ENCODE results near the gene SNRNP35. TPM values are rescaled to one million over a fixed set of nuclear protein-coding genes. Genes with fewer than 3 reads are reported as not detected.

Gene SNRNP35
- total RNA-seq, 2 donors from 2014 or later: 17.4 to 23.2 TPM

GRCh38 chr12:123483602-123484248 is 25.8 kb downstream of the SNRNP35 start:
- no peaks in the 10 kb centered on the region for H3K36me3 ChIP-seq
- no peak for DNase-seq
- no peaks in the 10 kb centered on the region for H3K4me1 ChIP-seq
- intact Hi-C loops (cut with DNase I): no loop called here
- H3K4me3 ChIP-seq: no peak overlapping the region
- TF ChIP-seq, protein P1, sequence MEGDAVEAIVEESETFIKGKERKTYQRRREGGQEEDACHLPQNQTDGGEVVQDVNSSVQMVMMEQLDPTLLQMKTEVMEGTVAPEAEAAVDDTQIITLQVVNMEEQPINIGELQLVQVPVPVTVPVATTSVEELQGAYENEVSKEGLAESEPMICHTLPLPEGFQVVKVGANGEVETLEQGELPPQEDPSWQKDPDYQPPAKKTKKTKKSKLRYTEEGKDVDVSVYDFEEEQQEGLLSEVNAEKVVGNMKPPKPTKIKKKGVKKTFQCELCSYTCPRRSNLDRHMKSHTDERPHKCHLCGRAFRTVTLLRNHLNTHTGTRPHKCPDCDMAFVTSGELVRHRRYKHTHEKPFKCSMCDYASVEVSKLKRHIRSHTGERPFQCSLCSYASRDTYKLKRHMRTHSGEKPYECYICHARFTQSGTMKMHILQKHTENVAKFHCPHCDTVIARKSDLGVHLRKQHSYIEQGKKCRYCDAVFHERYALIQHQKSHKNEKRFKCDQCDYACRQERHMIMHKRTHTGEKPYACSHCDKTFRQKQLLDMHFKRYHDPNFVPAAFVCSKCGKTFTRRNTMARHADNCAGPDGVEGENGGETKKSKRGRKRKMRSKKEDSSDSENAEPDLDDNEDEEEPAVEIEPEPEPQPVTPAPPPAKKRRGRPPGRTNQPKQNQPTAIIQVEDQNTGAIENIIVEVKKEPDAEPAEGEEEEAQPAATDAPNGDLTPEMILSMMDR (IDR thresholded peaks at IDR 0.05): no peak
- H3K27ac ChIP-seq: no peak overlapping the region
- no peaks in the 10 kb centered on the region for H3K27me3 ChIP-seq
- H3K9me3 ChIP-seq: no peaks in the 10 kb centered on the region
- H3K9ac ChIP-seq (ENCODE audit: low read depth in 2 of 2, low read length in 2 of 2): no peak overlapping the region

- Histone ChIP-seq H3K27me3 (no peaks in the 10 kb centered on the region), H3K36me3 (no peaks in the 10 kb centered on the region), H3K9me3 (no peaks in the 10 kb centered on the region), H3K27ac (no peak overlapping the region), H3K4me1 (no peaks in the 10 kb centered on the region), H3K9ac (ENCODE audit: low read depth in 2 of 2, low read length in 2 of 2) (no peak overlapping the region), H3K4me3 (no peak overlapping the region)
- TF ChIP-seq, protein P1 (IDR thresholded peaks at IDR 0.05): no peak
- DNase-seq: no peak
- intact Hi-C loops (cut with DNase I): no loop called here
Measured at GRCh38 chr12:123485756-123486155, 27.8 kb downstream of the SNRNP35 start.

- H3K9me3 ChIP-seq: no peaks in the 10 kb centered on the region
- H3K9ac ChIP-seq (ENCODE audit: low read depth in 2 of 2, low read length in 2 of 2): no peak overlapping the region
- TF ChIP-seq, protein P1 (IDR thresholded peaks at IDR 0.05): no peak
- no peaks in the 10 kb centered on the region for H3K36me3 ChIP-seq
- H3K4me3 ChIP-seq: no peak overlapping the region
- intact Hi-C loops (cut with DNase I): no loop called here
- H3K4me1 ChIP-seq: no peaks in the 10 kb centered on the region
- H3K27me3 ChIP-seq: no peaks in the 10 kb centered on the region
- no peak overlapping the region for H3K27ac ChIP-seq
- DNase-seq: no peak
Measured at GRCh38 chr12:123487428-123487827, 29.5 kb downstream of the SNRNP35 start.

DNA sequence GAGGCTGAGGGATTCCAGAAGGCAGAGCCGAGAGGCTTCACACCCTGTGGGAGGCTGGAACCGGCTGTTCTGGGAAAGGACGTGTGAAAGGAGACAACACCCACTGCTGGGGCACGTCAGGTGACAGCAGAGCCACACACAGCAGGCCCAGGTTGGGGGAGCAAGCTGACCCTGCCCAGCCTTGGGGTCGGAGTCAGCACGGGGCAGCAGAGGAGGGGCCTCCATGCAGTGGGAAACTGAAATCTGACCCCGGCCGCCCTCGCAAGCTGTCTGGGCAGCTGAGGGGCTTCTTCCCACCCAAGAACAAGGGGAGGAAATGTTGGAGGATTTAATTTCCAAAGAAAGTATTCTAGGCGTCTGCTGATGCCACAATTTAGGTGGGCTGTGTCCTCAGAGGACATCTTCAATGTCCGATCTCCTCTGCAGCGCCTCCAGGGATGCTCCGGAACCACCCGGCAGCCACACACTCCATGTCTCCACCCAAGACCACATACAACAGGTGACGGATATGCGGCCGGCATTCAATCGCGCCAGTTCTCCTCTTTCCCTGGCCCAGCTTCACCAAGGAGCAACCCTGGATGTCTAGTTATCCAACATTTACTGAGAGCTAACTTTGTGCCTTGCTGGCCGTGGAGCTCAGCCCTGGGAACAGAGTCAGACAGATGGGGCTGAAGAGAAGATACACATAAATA is 30.7 kb downstream of the SNRNP35 start:
- H3K27ac ChIP-seq: no peak overlapping the region
- DNase-seq: no peak
- no peak overlapping the region for H3K4me3 ChIP-seq
- no peaks in the 10 kb centered on the region for H3K27me3 ChIP-seq
- intact Hi-C loops (cut with DNase I): no loop called here
- H3K9ac ChIP-seq (ENCODE audit: low read depth in 2 of 2, low read length in 2 of 2): no peak overlapping the region
- TF ChIP-seq, protein P1 (IDR thresholded peaks at IDR 0.05): no peak
- no peaks in the 10 kb centered on the region for H3K4me1 ChIP-seq
- no peaks in the 10 kb centered on the region for H3K36me3 ChIP-seq
- H3K9me3 ChIP-seq: no peaks in the 10 kb centered on the region

DNA sequence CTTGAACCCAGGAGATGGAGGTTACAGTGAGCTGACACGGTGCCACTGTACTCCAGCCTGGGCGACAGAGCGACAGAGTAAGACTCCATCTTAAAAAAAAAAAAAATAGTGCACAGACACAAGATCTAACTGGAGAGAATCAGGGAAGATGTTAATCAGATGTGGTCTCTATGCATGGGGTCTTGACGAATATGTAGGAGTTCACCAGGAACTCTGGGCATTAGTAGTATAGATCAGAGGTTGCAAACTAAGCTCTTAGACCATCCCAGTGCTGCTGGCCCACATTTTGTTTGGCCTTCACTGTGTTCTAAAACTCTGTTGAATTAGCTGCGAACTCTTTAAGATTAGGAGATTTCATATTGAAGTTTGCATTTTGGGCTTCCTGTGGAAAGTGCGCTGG is 31.6 kb downstream of the SNRNP35 start:
- intact Hi-C loops (cut with DNase I): no loop called here
- Histone ChIP-seq H3K4me1 (no peaks in the 10 kb centered on the region), H3K36me3 (no peaks in the 10 kb centered on the region), H3K9ac (ENCODE audit: low read depth in 2 of 2, low read length in 2 of 2) (no peak overlapping the region), H3K9me3 (no peaks in the 10 kb centered on the region), H3K27me3 (no peaks in the 10 kb centered on the region), H3K4me3 (no peak overlapping the region), H3K27ac (no peak overlapping the region)
- DNase-seq: no peak
- TF ChIP-seq, protein P1 (IDR thresholded peaks at IDR 0.05): no peak

Data from colonic mucosa (tissue), 4 donors.